GM19467 (cell line): ENCODE measurements around the gene PCBP2.
"Not testable (repeated sequence)": the region's sequence is repeated elsewhere in the genome, so short reads cannot be mapped to it uniquely, and the experiment has no call there.

Experiments used
- ATAC-seq: cut with Tn5 transposase; IDR thresholded peaks from one replicate; pipeline ENCODE4 v1.9.1; 2021; ENCODE audit warnings: mild to moderate bottlenecking, moderate library complexity; ENCODE audit not compliant: unreplicated experiment

Gene PCBP2

DNA sequence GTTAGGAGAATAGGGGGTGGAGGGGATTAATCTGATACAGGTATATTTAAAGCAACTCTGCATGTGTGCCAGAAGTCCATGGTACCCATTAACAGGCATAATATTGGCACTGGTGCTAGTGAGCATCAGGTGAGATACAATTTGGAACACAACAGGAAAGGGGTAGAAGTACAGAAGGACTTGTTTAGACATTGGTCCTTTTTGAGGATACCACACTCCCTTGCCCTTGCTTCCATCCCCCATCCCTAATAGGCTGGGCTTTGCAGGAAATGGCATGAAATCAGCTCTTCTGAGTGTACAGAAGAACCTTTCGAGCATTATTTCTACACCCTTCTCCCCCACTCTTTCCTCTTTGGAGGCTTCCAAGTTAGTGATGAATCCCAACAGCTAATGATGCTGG, 16.4 kb downstream of the PCBP2 start:
- no peak for ATAC-seq

DNA sequence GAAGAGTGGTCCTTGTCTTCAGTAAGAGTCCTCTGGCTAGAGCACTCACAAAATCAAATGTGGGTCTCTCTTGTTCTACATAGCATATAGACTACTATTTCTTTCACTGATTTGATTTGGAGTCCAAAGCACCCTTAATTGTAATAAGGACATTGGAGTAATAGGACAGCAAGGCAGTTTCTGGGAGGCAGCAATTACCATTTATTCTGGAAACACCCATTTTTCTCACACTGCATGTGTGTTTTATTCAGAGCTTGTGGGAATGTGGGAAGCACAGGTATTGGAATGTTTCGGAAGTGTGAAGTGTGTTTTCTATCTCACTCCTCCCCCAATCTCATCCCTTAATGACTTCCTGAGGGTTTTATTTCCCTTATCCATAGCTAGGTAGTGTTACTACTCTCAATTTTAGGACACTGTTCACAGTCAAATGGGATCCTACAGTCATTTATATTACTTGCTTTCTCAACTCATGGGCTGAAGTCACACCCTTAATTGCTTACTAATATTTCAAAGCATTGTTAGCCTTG, 20.2 kb downstream of the PCBP2 start:
- ATAC-seq: no peak

DNA sequence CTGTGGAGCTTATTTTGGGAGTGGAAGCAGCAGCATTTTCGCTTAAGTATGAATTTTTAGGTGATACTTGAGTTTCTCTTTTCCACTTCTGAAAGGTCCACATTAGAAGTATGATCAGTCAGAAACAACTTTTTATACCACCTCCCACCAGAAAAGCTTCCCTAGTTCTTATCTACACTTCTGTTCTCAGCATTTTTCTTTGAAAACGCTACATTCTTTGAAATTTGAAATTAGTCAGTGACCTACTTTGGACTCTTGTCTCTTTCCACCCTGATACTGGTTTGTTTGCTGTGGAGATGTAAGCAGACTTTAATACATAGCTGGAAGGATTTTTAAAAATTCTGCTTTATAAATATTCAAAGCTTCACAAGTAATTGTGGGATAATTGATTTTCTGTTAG, 22.2 kb downstream of the PCBP2 start:
- no peak for ATAC-seq

DNA sequence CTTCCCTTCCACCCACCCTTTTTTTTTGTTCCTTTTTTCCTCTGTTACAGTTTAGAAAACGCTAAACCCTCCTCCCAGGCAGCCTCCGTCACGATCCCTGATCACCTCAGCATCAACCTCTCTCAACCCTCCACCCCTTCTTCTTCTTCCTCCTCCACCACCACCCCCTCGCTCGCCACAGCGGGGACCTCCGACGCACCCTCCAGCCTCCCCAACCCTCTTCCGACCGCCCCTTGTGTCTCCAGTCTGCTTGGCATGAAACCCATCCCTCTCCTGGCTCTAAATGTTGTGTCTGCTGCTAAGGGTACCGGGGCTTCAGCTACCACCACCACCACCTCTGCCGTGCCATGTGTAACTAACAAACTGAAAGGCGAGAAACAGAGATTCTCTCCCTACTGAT, 22.9 kb downstream of the PCBP2 start:
- ATAC-seq: no peak

DNA sequence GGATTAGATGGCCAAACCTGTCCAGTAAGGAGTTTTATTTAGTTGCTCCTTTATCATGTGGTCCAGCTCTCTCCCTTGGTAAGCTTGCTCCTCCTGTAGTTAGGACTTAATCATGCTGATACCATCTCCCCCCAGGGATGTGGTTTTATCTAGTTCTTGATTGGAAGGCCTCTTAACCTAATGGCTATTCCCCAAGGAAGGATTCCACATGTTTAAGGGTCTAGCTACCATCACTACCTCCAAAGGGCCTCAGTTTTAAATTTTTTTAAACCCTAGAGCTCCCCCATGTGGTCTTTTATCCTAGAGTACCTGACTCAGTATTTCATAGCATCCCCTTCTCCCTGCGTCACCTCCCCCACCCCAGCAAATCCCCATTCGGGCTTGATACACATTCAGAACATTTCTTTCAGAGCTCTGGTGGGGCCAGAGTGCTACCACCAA, 24.9 kb downstream of the PCBP2 start:
- ATAC-seq: no peak

DNA sequence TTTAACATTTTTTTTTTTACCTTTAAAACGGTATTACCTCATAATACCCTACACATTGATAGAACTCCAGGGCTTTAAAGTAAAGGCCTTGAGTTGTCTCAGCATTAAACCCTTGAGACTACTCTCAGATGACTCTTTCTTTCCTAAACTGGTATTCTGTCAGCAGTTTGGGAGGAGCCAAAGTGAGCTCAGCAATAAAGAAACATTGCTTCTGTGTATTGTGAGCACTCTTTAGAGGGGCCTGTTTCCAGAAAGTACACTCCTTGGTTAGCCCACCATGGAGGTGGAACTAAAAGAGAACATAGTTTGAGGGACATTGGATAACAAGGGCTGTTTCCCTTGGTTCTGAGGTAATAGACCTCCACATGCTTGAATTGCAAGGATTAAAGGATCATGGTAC, 27.0 kb downstream of the PCBP2 start:
- ATAC-seq: no peak

DNA sequence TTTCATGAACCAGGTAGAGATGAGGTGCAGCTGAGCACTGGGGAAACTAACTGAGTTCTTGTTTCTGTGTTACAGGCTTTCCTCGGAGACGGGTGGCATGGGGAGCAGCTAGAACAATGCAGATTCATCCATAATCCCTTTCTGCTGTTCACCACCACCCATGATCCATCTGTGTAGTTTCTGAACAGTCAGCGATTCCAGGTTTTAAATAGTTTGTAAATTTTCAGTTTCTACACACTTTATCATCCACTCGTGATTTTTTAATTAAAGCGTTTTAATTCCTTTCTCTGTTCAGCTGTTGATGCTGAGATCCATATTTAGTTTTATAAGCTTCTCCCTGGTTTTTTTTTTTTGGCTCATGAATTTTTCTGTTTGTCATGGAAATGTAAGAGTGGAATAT, 27.4 kb downstream of the PCBP2 start:
- ATAC-seq: no peak

DNA sequence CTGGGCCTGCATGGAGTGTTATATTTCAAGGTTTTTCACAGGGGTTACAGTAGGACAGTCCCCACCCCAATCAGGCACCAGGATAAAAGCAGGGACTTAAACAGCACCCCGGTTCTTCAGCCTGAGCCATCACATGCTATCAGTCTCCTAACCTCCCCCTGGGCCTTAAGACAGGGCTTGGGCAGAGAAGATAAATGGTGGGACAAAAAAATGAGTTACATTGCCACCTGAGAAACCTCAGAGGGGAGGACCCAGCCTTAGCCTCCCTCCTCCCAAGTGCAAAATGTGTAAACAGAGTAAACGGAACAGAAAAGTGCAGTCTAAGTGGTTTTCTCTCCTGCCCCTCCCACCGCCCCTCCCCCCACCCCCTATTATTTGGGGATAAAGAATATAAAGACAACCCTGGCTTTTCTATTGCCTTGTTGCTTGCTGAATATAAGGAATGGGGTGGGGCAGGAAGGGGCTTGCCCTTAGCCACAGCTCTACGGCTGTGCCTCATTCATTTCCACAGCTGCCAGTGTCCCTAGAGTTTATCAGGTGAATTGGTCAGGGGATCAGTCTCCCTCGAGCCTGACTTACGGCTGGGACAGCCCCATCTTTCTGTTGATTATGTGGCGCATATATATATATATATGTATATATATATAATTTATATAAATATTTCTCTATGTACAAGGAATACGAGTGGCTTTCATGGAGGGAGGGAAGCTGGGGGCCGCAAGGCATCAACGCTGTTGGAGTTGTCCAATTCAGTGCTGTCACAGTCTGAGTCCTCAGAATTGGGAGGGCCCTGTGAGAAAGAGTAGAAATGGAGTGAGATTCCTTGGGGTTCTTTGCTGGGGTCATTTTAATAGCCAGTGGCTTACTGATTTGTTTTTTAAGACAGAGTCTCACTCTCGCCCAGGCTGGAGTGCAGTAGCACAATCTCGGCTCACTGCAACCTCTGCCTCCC, 28.9 kb downstream of the PCBP2 start:
- ATAC-seq: no peak

DNA sequence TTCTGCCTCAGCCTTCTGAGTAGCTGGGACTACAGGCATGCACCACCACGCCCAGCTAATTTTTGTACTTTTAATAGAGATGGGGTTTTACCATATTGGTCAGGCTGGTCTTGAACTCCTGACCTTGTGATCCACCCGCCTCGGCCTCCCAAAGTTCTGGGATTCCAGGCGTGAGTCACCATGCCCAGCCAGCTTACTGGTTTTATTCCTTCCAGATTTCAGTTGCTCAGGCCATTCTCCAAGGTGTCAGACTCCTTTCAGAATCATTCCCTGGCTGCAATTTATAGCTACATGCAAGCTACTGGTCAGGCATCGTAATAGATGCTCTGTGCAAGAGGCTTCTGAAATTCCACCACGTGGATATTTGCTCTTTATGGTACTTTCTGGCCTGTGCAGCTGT, 29.6 kb downstream of the PCBP2 start:
- not testable (repeated sequence) for ATAC-seq

DNA sequence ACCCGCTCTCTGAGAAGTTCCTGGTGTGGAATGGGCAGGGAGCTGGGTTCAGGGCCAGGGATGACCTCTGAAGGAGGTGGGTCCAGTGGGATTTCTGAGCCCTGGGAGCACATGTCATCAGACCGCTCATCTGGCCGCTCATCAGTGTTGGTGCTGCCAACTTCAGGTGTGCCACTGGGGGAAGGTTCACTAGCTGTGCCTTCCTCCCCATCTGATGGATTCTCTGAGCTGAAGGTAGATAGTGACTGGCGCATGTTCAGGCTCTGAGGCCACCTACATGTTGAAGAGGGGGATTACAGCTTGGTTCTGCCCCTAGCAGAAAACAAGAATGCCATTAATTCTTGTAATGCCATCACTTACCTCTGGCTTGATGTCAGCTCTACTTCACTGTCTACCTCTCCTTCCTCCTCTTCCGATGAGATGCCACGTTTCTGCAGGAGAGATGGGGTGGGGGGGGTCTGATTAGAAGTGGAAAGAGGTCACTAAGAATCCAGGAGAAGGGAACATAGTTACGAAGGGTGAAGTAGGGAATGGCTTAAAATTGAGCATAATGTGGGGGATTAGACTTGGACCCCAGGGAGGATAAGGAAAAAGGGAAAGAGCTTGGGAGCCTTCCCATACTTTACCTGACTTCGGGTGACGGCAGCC, 30.2 kb downstream of the PCBP2 start:
- no peak for ATAC-seq

DNA sequence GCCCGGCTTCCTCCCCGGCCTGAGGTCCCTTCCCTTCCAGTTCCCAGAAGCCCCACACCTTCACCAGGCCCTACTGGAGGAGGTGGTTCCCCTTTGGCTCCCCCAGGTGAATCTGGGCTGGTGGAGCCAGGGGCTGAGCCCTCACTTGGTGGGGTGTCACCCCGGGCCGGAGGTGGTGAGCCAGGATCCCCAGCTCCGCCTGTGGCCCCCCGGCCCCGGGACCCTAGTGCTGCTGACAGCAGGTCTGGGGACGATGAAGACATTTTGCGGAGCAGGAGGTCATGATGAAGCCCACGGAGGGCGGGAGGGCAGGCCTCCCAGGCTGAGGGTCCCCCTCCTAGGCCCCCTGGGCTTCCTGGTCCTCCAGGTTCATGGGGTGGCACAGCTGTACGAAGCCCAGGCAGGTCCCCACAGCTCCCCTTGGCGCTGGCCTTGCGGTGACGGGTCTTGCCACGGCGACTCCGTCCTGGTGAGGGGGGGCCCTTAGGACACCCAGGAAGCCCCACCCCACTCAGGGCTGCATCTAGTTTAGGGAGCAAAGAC, 30.8 kb downstream of the PCBP2 start:
- ATAC-seq: no peak

DNA sequence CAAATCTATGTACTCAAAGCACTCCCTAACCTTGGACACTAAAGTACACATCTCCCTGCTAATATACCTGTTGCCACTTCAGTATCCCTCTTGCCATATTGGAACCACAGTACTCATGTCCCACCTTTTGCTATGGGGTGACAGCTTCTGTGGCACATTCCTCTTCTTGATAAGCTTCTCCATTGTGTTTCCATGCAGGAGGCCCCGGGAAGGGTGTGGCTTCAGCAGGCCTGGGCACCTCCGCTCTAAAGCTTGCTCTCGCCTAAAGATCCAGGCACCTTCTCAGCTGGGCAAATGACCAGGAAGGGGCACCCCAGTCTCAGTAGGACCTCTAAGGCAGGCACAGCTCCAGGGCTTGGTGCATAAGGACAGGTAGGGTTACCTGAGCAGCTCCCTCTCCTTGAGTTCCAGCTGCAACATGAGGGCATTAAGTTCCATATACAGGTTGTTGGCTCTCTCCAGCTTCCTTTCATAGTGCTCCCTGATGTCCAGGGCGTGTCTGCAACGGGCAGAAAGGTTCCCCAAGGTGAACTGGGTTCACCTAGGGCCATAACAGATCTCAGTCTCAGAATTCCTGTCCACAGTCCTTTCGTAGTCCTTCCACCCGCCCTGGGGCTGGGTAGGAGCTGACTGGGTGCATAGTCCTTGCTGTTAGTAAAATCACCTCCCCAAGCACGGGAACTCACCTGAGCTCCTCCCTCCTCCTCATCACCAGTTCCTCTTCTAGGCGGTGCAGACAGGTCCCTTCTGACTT, 31.5 kb downstream of the PCBP2 start:
- ATAC-seq: no peak

DNA sequence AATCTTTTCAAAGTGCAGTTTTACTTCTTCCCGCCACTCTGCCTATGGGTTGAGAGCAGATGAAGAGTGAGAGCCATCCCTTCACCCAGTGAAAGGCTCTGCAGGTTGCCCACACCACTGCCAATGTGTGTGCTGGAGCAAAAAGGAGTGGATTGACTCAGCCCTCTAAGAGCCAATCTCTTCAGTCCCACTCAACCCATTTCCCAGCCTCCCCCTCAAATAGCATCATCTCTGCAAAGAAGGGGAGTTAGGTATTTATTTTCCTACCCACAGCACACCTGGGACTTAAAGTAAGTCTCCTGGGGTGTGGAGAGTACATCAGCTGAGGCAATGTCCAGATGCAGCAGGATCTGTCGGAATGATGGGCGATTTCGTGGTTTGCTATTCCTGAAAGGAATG, 32.1 kb downstream of the PCBP2 start:
- no peak for ATAC-seq

DNA sequence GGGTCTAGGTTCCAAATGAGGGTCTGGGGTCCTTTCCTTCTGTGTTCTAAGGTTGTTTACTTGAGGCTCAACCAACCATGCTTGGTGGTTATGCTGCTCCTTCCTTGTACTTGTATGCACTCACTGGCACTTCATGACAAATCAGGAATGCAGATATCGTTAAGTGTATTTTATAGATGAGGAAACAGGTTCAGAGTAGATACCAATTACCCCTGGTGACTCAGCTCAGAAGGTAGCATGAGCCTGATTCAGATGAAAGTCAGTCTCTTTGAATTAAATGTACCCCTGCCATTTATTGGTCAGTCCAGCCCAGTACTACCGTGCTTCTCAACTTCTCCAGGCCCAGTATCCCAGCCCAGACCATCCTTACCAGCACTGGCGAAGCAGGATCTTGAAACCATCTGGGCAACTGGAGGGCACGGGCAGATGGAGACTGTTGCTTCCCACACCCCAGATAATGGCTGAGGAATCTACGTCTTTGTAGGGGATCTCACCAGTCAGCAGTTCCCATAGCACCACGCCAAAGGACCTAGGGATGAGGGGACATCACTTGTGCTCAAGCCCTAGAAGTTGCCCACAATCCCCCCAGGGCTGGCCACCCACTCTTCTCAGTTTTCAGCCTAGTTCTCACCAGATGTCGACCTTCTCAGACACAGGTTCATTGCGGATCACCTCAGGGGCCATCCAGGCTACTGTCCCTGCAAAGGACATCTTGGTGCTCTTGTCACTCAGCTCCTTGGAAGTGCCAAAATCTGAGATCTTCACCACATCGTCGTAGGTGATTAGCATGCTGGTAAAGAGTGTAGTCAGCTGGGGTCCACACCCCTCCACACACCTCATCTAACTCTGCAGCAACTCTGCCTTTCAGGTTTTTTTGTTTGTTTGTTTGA, 33.0 kb downstream of the PCBP2 start:
- ATAC-seq: no peak

DNA sequence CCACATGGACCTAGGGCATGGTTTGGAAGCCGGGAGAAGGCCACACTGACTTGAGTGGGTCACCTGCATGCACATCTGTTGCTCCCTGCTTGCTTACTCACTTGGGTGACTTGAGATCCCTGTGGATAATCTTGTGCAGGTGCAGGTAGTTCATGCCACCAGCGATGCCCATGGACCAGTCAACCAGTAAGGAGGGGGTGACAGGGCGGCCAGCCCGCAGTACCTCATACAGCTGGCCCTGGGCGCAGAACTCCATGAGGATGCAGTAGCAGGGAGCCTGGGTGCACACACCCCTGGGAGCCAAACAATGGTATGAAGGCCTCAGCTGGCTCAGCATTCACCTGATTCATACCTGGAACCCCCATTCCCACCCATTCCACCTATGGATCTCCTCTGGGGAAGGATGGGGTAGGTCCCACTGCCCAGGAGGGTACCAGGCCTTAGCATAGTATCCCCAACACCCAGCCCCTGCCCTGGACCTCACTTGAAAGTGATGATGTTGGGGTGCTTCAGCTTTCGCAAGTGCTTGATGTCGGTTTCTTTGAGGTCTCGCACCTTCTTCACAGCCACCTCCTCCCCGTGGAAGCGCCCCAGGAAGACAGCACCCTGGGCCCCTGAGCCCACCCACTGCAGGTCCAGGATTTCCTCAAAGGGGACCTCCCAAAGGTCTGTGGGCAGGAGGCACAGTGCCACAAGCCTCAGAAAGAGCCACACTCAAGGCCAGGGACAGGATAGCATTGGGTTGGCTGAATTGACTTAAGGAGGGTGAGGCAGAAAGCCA, 34.2 kb downstream of the PCBP2 start:
- ATAC-seq: no peak

DNA sequence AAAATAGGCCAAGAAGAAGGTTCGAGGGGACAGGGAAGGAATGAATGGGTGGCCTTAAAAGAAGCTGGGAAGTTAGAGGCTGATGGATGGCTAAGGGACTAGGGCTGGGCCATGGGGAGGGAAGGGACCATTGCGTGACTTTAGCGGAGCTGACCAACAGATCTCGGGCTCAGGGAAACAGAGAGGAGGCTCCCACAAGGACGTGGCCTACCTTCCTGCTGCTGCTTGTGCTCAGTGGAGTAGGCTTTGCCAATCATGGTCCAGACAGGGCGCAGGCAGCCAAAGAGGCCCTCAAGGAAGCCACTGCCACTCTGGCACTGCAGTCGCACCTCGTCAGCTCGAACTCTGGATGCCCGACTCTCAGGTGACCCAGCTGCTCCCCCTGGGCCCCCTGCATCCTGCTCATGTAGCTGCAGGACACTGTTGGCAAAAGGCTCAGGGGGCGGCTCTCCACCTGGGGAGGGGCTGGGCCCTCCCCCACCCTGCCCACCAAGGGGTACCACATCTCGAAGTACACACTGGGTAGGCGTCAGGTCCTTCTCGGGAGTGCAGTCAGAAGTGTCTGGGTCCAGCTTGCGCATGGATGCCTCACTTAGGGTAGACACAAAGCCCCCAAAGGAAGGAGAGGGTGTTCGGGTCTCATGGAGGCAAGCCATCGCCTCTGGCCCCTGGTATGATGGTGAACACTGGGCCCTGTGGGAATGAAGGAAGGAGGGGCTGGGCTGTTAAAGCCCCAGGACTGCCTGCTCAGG, 35.0 kb downstream of the PCBP2 start:
- ATAC-seq: no peak

DNA sequence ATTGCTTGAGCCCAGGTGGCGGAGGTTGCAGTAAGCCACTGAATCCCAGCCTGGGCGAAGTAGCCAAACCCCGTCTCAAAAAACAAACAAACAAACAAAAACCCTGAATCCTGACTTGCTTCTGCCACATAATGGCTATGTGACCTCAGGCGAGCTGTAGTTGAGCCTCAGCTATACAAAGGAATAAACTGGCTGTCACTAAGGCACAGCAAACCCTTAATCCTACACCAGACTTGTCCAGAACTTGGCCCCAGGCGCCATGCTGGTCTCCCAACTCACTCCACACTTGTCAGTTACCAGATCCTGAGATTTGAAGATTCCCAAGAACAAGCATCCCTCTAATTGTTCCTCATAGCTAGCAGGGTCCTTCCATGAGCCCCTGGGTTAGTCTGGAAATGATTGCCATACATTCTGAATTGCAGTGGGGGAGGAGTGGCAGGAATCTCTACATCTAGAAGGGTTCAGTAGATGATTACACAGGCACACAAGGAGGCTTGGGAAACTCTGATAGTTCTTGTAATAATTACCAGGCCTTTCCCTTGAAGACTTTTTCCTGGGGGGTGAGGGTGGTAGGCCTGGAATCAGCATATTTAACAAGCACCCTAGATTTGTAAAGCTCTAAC, 37.5 kb downstream of the PCBP2 start:
- ATAC-seq: no peak

DNA sequence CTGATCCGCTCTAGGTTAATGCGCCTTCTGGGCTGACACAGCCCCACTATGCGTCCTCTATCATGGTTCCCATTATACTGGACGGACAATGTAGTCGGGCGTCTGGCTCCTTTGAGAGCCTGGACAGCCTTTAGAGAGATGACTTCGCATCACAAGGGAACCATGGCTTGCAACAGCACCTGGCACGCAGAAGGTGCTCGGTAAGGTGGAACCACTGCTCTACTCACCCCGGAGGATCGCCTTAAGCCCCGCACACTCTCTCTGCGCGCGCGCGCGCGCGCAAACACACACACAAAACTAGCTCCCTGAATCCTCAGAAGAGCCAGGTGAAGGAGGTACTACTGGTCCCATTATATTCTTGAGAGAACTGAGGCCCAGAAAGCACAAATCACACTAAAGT, 40.3 kb downstream of the PCBP2 start:
- no peak for ATAC-seq
